ENCODE results near the gene ARSD.

GRCh38 chrX:2888309-2888708 lies 40.8 kb downstream of the ARSD start:
- TF ChIP-seq ELF4 (CRISPR knock-in tag; IDR thresholded peaks at IDR 0.05; ENCODE audit: low read depth) = no peak
- TF ChIP-seq SP1 (CRISPR knock-in tag; conservative IDR thresholded peaks at IDR 0.05) = no peak
- no peak for TF ChIP-seq FOXJ3 (CRISPR knock-in tag; IDR thresholded peaks at IDR 0.05; ENCODE audit: borderline replicate concordance)
- no peak for TF ChIP-seq ATF2 (CRISPR knock-in tag; IDR thresholded peaks at IDR 0.05; ENCODE audit: borderline replicate concordance, low read depth)
- TF ChIP-seq CTCF (IDR thresholded peaks at IDR 0.05) = no peak
- no peak for TF ChIP-seq ATF6 (CRISPR knock-in tag; IDR thresholded peaks at IDR 0.05)
- TF ChIP-seq HMGXB4 (CRISPR knock-in tag; IDR thresholded peaks at IDR 0.05) = no peak
- TF ChIP-seq CREB1 (CRISPR knock-in tag; IDR thresholded peaks at IDR 0.05) = no peak
- TF ChIP-seq NR2C2 (CRISPR knock-in tag; IDR thresholded peaks at IDR 0.05) = no peak
- TF ChIP-seq NFE2L1 (CRISPR knock-in tag; IDR thresholded peaks at IDR 0.05) = no peak
- TF ChIP-seq E2F1 (CRISPR knock-in tag; IDR thresholded peaks at IDR 0.05) = no peak
